ENCODE results near the gene SYT14. TPM values are rescaled to one million over a fixed set of nuclear protein-coding genes. Genes with fewer than 3 reads are reported as not detected.

The SYT14 gene
- total and polyA plus RNA-seq, 2 experiments from 2014 or later, result 0.55 to 1.7 TPM

DNA sequence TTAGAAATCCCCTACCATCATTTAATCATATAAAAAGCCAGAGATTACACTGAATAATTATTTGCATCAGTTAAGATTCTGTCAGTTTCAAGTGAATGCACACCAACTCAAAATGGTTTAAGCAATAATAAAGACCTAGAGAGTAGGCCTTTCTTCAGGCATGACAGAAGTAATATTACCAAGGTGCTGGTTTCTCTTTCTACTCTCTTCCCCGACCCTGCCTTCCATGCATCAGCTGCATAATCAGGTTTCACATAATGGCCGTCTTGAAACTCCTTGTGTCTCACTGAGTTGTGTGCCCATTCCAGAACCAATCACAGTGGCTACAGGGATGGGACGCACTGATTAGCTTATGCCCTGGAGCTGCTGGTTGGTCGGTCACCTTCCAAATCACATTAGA is 191.1 kb downstream of the SYT14 start:
- no peak overlapping the region for H2AFZ ChIP-seq
- H3K9me2 ChIP-seq (ENCODE audit: insufficient read depth), result no peaks in the 10 kb centered on the region
- H3K9ac ChIP-seq, result no peak overlapping the region
- DNase-seq, result no peak
- H4K20me1 ChIP-seq (ENCODE audit: insufficient read depth), result no peaks in the 10 kb centered on the region
- WGBS, 2 experiments (ENCODE audit: low coverage in 1 of 2, low lambda C conversion rate in 2 of 2, missing lambda C conversion rate in 2 of 2), result 60 to 66% methylated on average over 4 of the region's 4 CpGs
- no peaks in the 10 kb centered on the region for H3K27me3 ChIP-seq (replicated peaks; ENCODE audit: insufficient read depth)
- H3K9me3 ChIP-seq (ENCODE audit: low read depth), result no peaks in the 10 kb centered on the region
- in situ Hi-C loops (cut with MboI), result no loop called here
- H3K4me2 ChIP-seq (ENCODE audit: unreplicated experiment), result no peak overlapping the region
- H3K36me3 ChIP-seq (ENCODE audit: low read depth), result no peaks in the 10 kb centered on the region
- no peak overlapping the region for H3K27ac ChIP-seq
- TF ChIP-seq EZH2phosphoT487 (IDR thresholded peaks at IDR 0.05; ENCODE audit: insufficient read depth, low read depth) (no peak), EZH2 (IDR thresholded peaks at IDR 0.05; ENCODE audit: insufficient read depth, poor library complexity, severe bottlenecking) (no peak)
- peaks cover 12% of the 10 kb centered on the region for H3F3A ChIP-seq (ENCODE audit: insufficient read depth)
- no peaks in the 10 kb centered on the region for H3K79me2 ChIP-seq (ENCODE audit: insufficient read depth)
- H3K4me3 ChIP-seq, result no peak overlapping the region
- peaks cover 15% of the 10 kb centered on the region for H3K4me1 ChIP-seq (ENCODE audit: insufficient read depth)

DNA sequence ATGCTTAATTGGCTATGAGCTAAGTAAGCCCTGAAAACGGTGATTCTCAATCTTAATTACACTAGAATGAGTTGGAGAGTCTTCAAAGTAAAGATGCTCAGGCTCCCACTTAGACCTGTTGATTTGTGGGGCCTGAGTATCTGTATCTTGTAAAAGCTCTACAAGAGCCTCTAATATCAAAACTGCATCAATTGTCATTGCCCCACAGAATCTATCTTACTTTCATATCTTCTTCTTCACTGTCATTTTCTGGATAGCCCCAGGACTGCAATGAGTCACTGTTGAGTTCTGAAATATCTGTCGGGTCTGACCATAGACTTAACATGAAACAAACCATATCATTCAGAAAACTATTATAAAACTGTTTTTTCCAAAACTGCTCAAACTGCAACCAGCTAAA is 191.7 kb downstream of the SYT14 start:
- no peak for DNase-seq
- in situ Hi-C loops (cut with MboI), result no loop called here
- no peak overlapping the region for H3K27ac ChIP-seq
- no peaks in the 10 kb centered on the region for H3K9me2 ChIP-seq (ENCODE audit: insufficient read depth)
- no peaks in the 10 kb centered on the region for H4K20me1 ChIP-seq (ENCODE audit: insufficient read depth)
- peaks cover 6% of the 10 kb centered on the region; the same call in 1 of the 2 replicates for H3F3A ChIP-seq (ENCODE audit: insufficient read depth)
- H3K79me2 ChIP-seq (ENCODE audit: insufficient read depth), result no peaks in the 10 kb centered on the region
- no peaks in the 10 kb centered on the region for H3K9me3 ChIP-seq (ENCODE audit: low read depth)
- H3K4me3 ChIP-seq, result no peak overlapping the region
- no peak overlapping the region for H3K4me2 ChIP-seq (ENCODE audit: unreplicated experiment)
- H3K4me1 ChIP-seq (ENCODE audit: insufficient read depth), result peaks cover 9% of the 10 kb centered on the region
- WGBS, 2 experiments (ENCODE audit: low coverage in 1 of 2, low lambda C conversion rate in 2 of 2, missing lambda C conversion rate in 2 of 2), result 52 to 62% methylated on average over 2 of the region's 2 CpGs
- TF ChIP-seq EZH2phosphoT487 (IDR thresholded peaks at IDR 0.05; ENCODE audit: insufficient read depth, low read depth) (no peak), EZH2 (IDR thresholded peaks at IDR 0.05; ENCODE audit: insufficient read depth, poor library complexity, severe bottlenecking) (no peak)
- no peak overlapping the region for H2AFZ ChIP-seq
- H3K36me3 ChIP-seq (ENCODE audit: low read depth), result no peaks in the 10 kb centered on the region
- H3K27me3 ChIP-seq (replicated peaks; ENCODE audit: insufficient read depth), result no peaks in the 10 kb centered on the region
- H3K9ac ChIP-seq, result no peak overlapping the region

- Histone ChIP-seq H4K20me1 (ENCODE audit: insufficient read depth) (no peaks in the 10 kb centered on the region), H3K79me2 (ENCODE audit: insufficient read depth) (no peaks in the 10 kb centered on the region), H3F3A (ENCODE audit: insufficient read depth) (no peaks in the 10 kb centered on the region), H3K9ac (no peak overlapping the region), H3K27me3 (replicated peaks; ENCODE audit: insufficient read depth) (no peaks in the 10 kb centered on the region), H3K9me2 (ENCODE audit: insufficient read depth) (no peaks in the 10 kb centered on the region), H3K4me2 (ENCODE audit: unreplicated experiment) (no peak overlapping the region), H3K27ac (no peak overlapping the region), H2AFZ (no peak overlapping the region), H3K4me3 (no peak overlapping the region), H3K9me3 (ENCODE audit: low read depth) (no peaks in the 10 kb centered on the region), H3K4me1 (ENCODE audit: insufficient read depth) (no peaks in the 10 kb centered on the region), H3K36me3 (ENCODE audit: low read depth) (no peaks in the 10 kb centered on the region)
- 31 to 35% methylated on average over 3 of the region's 3 CpGs for WGBS, 2 experiments (ENCODE audit: low coverage in 1 of 2, low lambda C conversion rate in 2 of 2, missing lambda C conversion rate in 2 of 2)
- in situ Hi-C loops (cut with MboI), result no loop called here
- peak; percentile 57 for DNase-seq
- TF ChIP-seq EZH2 (IDR thresholded peaks at IDR 0.05; ENCODE audit: insufficient read depth, poor library complexity, severe bottlenecking) (no peak), EZH2phosphoT487 (IDR thresholded peaks at IDR 0.05; ENCODE audit: insufficient read depth, low read depth) (no peak)
These were observed 194.6 kb downstream of the SYT14 start for GRCh38 chr1:210132582-210132981.

GRCh38 chr1:210143465-210144062 is 205.5 kb downstream of the SYT14 start:
- Histone ChIP-seq H3K9me3 (ENCODE audit: low read depth) (no peaks in the 10 kb centered on the region), H2AFZ (no peak overlapping the region), H3K79me2 (ENCODE audit: insufficient read depth) (no peaks in the 10 kb centered on the region), H3K4me3 (no peak overlapping the region), H3K27me3 (replicated peaks; ENCODE audit: insufficient read depth) (no peaks in the 10 kb centered on the region), H3K9ac (no peak overlapping the region), H3K27ac (no peak overlapping the region), H3K4me1 (ENCODE audit: insufficient read depth) (no peaks in the 10 kb centered on the region), H4K20me1 (ENCODE audit: insufficient read depth) (no peaks in the 10 kb centered on the region), H3K4me2 (ENCODE audit: unreplicated experiment) (no peak overlapping the region), H3F3A (ENCODE audit: insufficient read depth) (no peaks in the 10 kb centered on the region), H3K36me3 (ENCODE audit: low read depth) (no peaks in the 10 kb centered on the region), H3K9me2 (ENCODE audit: insufficient read depth) (no peaks in the 10 kb centered on the region)
- peak; percentile 75 for DNase-seq
- no peak for TF ChIP-seq EZH2 (IDR thresholded peaks at IDR 0.05; ENCODE audit: insufficient read depth, poor library complexity, severe bottlenecking)
- no peak for TF ChIP-seq EZH2phosphoT487 (IDR thresholded peaks at IDR 0.05; ENCODE audit: insufficient read depth, low read depth)
- 23 to 32% methylated on average over 4 of the region's 4 CpGs for WGBS, 2 experiments (ENCODE audit: low coverage in 1 of 2, low lambda C conversion rate in 2 of 2, missing lambda C conversion rate in 2 of 2)
- in situ Hi-C loops (cut with MboI), result loop anchor here (5.0 kb wide), 1 partner anchor 174 kb away; no protein-coding TSS in a partner anchor

Measured in GM23248 (cell line).